Activated T-helper 2 cell treated with anti-CD3 and anti-CD28 coated beads, Interferon-gamma antibody, Interleukin-2, Interleukin-4, amounts not matched to agents 10 μg/mL and 5 μg/mL and 100 μg/mL, durations not matched to agents 14 hours and 24 hours and 36 hours (primary cell): ENCODE results near the gene MTHFR. TPM values are rescaled to one million over a fixed set of nuclear protein-coding genes. Genes with fewer than 3 reads are reported as not detected.

Experiments
- DNase-seq: peaks from one replicate; pipeline ENCODE4 v3.0.0; 2021; ENCODE audit warnings: low spot score
- H3K27ac Mint-ChIP-seq: one replicate; pipeline ENCODE4 v1.8.0; 2021; ENCODE audit warnings: mixed read lengths
- H3K27me3 Mint-ChIP-seq: one replicate; pipeline ENCODE4 v1.8.0; 2021; ENCODE audit warnings: low read depth, mixed read lengths
- H3K36me3 Mint-ChIP-seq: one replicate; pipeline ENCODE4 v1.8.0; 2021; ENCODE audit warnings: low read depth, mixed read lengths
- H3K4me1 Mint-ChIP-seq: one replicate; pipeline ENCODE4 v1.8.0; 2021; ENCODE audit warnings: low read depth, mixed read lengths
- H3K4me3 Mint-ChIP-seq: one replicate; pipeline ENCODE4 v1.8.0; 2021; ENCODE audit warnings: low read depth, mild to moderate bottlenecking, moderate library complexity, mixed read lengths
- H3K9me3 Mint-ChIP-seq: one replicate; pipeline ENCODE4 v1.8.0; 2021; ENCODE audit warnings: mixed read lengths
- intact Hi-C: fragments of 100-400 bp; cut with micrococcal nuclease; formaldehyde crosslinking; loops from one replicate; pipeline ENCODE4 v1.15.1; 2023
- total RNA-seq: library from RNA; stranded (reverse); gene quantifications from 2 replicates; pipeline ENCODE4 v1.2.3, GENCODE V29; 2022

The MTHFR gene
- total RNA-seq, 1 donor from 2014 or later = 18.8 TPM

DNA sequence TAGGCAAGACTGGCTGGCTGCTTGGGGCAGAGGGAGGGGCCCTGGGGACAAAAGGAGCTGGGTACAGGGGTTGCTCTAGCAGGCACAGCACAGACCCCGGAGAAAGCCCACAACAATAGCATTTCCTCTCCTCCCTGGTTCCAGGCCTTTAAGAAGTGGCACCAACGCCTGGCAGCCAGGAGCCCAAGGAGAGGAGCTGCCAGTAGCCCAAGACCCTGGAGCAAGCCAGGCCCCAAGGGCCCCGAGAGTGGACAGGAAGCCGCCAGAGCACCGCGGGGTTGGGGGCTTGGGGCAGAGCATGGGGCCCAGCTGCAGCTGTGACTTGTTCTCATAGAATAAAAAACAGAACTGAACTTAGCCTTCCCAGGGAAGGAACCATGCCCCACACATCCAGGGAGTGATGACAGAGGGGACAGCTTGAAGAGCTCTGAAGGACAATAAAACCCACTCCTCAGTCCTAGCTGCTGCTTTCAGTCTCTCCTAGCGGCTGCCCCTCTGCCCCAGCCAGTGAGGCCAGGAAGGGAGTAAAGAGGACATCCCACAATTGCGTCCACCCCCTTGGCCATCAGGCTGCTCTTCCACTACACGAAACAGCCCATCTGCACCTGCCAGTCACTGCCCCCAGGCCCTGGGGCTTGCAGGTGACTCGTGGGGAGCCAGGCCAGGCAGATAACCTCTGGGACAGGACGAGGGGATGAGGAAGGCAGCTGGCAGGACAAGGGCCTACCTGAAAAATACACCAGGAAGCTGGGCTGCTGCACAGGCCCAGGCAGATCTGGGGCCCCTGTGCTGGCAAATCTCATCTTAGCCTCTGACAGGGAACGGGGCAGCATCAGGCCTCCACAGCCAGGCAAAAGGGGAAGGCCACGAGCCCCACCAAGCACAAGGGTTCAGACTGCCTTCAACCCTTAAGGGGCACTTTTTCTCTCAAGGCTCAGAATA, 16.4 kb downstream of the MTHFR start:
- no peaks in the 10 kb centered on the region for H3K9me3 Mint-ChIP-seq
- intact Hi-C loops = no loop called here
- peaks cover 3% of the 10 kb centered on the region for H3K4me1 Mint-ChIP-seq
- no peak overlapping the region for H3K4me3 Mint-ChIP-seq
- no peak for DNase-seq
- H3K36me3 Mint-ChIP-seq = peaks cover 13% of the 10 kb centered on the region
- H3K27me3 Mint-ChIP-seq = no peaks in the 10 kb centered on the region
- no peak overlapping the region for H3K27ac Mint-ChIP-seq

DNA sequence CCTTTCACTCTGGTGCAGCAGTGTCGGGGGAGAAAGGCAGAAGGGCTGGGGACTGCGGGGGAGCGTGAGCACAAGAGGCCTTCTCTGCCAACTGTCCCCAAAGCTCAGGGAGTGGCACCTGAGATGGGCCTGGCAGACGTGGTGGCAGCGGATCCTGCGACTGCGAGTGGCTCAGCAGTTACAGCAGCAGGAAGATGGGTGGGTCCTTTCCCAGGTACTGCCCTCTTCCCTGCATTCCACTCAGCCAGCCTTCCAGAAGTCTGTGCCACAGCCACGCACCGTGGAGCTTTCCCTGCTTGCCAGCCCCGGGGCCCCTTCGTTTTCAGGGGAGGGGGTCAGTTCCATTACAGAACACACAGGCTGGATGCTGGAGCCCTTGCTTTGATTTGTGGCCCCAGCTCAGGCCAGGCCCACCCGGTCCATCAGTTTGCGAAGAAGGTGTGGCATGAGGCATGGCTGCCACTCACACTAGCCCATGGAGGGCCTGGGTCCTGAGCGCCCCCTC, 17.2 kb downstream of the MTHFR start:
- Mint-ChIP-seq H3K27me3 (no peaks in the 10 kb centered on the region), H3K9me3 (no peaks in the 10 kb centered on the region), H3K27ac (no peak overlapping the region), H3K4me1 (peaks cover 3% of the 10 kb centered on the region), H3K36me3 (peaks cover 11% of the 10 kb centered on the region), H3K4me3 (no peak overlapping the region)
- intact Hi-C loops = no loop called here
- no peak for DNase-seq

DNA sequence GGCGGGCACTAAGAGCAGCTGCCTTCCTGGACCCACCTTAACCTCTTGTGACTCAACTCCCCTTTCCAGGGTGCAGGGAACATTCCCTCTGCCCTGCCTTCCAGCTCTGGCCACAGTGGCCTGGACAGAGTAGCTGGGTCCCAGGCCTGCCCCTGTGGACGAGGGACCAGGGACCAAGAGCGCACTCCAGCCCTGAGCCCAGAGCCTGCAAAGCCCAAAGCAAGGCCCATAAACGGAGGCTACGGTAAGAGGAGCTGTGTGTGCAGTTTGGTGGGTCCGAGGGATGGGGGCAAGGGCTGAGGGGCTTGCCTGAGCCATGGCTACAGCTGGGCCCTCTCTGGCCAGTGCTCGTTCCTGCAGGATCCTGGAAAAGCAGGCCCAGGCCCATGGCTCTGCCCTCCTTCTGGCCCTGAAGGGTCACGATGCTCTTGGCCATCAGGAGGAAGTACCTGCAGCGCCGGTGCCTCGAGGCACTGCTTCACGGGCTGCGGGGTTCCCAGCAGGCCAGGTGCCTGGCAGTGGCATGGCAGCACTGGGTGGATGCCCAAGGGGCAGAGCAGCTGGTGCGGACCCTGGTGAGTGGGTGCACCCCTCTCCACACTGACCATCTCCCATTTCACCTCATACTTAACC, 17.8 kb downstream of the MTHFR start:
- Mint-ChIP-seq H3K36me3 (peaks cover 11% of the 10 kb centered on the region), H3K27ac (no peak overlapping the region), H3K27me3 (no peaks in the 10 kb centered on the region), H3K4me1 (peaks cover 3% of the 10 kb centered on the region), H3K9me3 (no peaks in the 10 kb centered on the region), H3K4me3 (no peak overlapping the region)
- intact Hi-C loops = no loop called here
- no peak for DNase-seq

DNA sequence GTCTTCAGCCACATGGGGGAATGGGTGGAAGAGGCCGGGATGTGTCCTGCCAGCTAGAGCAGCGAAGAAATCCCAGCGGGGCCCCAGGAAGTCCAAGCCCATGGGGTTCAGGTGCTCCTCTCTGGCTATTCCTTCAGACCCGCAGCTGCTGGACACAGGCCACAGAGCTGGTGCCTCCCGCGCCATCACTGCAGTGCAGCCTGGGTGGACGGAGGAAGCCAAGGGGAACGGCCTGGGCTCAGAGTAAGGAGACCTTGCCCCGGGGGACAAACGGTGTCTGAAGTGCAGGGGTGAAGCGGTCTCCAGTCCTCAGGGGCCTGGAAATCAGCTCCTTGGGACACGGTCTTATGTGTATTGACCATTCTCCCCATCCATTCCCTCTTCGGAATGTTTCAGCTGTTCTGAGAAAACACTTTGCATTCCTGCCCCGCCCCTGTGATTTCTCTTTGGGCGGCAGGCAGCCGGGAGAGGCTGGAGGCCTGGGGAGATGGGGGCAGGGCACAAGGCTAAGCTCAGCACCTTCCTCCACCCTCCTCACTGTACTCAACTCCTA, 18.4 kb downstream of the MTHFR start:
- H3K27ac Mint-ChIP-seq = no peak overlapping the region

DNA sequence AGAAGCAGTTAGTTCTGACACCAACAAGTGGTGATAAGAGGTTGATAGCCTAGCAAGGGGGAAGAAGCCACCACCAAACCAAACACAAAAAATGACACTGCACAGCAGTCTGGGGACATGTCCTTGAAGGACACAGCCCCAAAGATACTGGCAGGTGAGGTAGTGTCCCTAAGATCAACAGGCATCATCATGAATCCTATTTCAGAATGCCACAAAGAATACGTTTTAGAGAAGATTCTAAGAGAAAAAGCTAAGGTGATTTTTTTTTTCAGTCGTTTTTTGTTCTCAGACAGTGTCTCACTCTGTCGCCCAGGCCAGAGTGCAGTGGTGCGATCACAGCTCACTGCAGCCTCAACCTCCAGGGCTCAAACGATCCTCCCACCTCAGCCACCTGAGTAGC, 19.6 kb downstream of the MTHFR start:
- Mint-ChIP-seq H3K27me3 (no peaks in the 10 kb centered on the region), H3K9me3 (no peaks in the 10 kb centered on the region), H3K4me1 (peaks cover 3% of the 10 kb centered on the region), H3K36me3 (peaks cover 6% of the 10 kb centered on the region), H3K27ac (no peak overlapping the region), H3K4me3 (no peak overlapping the region)
- intact Hi-C loops = no loop called here
- no peak for DNase-seq

More for the DNA sequence above, 18.4 kb downstream of the MTHFR start:
- Mint-ChIP-seq H3K4me1 (peaks cover 3% of the 10 kb centered on the region), H3K9me3 (no peaks in the 10 kb centered on the region), H3K36me3 (peaks cover 9% of the 10 kb centered on the region), H3K27me3 (no peaks in the 10 kb centered on the region), H3K4me3 (no peak overlapping the region)
- intact Hi-C loops = no loop called here
- DNase-seq = no peak

DNA sequence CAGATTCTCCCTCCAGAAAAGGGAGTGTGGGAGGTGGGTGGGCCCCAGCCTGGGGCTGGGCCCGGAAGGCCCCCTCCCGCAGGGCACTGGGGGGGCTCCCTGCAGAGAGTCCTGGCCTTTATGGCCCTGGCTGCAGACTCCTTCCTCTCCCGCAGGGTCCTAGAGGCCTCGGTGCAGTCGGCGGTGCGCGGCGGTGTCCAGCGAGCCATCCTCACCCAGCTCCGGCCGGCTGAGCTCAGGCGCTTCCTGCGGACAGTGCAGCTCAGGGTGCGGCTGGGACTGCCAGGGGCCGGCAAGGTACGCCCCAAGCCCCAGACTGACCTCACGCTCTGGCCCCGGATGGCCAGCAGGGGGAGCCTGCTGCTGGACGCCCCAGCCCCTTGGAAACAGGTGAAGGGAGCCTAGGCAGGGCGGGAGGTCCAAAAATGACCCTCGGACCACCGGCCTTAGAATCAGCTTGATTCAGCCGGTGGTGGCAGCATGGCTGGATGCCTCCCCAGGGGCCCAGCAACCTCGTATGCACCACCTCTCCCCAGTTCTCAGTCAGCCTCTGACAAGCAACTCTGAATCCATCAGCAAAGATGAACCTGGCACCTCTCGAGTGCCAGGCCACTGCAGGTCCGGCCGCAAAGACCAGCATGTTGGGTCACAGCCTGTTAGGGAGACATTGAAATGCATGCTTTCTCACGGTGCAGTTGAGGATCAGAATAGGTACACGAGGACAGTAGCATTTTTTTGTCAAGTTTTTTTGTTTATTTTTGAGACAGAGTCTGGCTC, 20.6 kb downstream of the MTHFR start:
- no peaks in the 10 kb centered on the region for H3K9me3 Mint-ChIP-seq
- H3K27ac Mint-ChIP-seq = no peak overlapping the region
- no peaks in the 10 kb centered on the region for H3K27me3 Mint-ChIP-seq
- DNase-seq = peak; percentile 30
- intact Hi-C loops = no loop called here
- no peak overlapping the region for H3K4me3 Mint-ChIP-seq
- no peaks in the 10 kb centered on the region for H3K36me3 Mint-ChIP-seq
- H3K4me1 Mint-ChIP-seq = peaks cover 3% of the 10 kb centered on the region

DNA sequence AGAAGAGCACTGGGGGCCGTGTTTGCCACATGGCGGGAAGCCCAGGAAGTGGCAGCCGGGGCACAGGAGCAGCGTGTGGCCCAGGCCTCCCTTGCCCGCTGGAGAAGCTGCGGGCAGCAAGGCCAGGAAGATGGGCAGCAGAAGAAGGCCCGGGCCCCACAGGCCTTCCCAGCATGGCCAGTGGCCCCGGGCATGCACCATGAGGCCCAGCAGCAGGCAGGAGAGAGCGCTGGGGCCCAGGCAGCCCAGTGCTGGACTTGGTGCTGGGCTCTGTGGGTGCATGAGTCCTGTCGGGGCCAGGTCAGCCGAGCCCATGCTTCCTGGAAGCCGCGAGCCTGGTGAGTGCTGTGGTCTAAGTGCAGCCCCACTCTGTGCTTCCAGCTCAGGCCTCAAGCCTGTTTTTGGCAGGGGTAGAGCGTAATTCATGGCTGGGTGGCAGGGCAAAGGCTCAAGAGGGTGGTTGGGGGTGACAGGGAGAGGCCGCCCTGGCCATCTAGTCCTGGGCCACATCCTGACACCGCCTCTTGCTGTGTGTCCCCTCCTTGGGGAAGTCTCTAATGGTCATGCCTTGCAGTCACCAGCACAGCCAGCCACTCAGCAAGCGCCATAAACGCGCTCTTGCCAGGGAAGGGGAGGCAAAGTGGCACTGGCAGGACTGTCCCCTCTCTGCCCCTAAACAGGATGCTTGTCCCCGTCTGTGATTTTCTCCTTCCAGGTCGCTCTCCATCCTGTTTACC, 21.3 kb downstream of the MTHFR start:
- no peak overlapping the region for H3K27ac Mint-ChIP-seq
- H3K4me1 Mint-ChIP-seq = peaks cover 3% of the 10 kb centered on the region
- DNase-seq = no peak
- no peaks in the 10 kb centered on the region for H3K9me3 Mint-ChIP-seq
- H3K4me3 Mint-ChIP-seq = no peak overlapping the region
- no peaks in the 10 kb centered on the region for H3K27me3 Mint-ChIP-seq
- H3K36me3 Mint-ChIP-seq = no peaks in the 10 kb centered on the region
- intact Hi-C loops = no loop called here

DNA sequence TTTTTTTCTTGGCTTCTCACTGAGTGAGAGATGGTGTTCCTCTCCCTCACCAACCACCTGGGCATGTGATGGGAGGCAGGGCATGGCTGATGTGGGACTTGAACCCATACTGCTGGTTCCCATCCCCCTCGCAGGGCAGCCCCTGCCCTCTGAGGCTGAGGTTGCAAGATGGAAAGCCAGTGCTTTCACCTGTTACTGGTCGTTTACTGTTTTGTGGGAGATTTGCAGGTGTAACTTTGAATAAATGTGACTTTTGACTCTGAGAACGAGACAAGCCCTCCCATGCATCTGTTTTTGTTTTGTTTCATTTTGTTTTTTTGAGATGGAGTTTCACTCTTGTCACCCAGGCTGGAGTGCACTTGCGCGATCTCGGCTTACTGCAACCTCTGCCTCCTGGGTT, 22.2 kb downstream of the MTHFR start:
- Mint-ChIP-seq H3K4me1 (peaks cover 3% of the 10 kb centered on the region), H3K27ac (no peak overlapping the region), H3K4me3 (no peak overlapping the region), H3K36me3 (no peaks in the 10 kb centered on the region), H3K9me3 (no peaks in the 10 kb centered on the region), H3K27me3 (no peaks in the 10 kb centered on the region)
- intact Hi-C loops = no loop called here
- DNase-seq = no peak

DNA sequence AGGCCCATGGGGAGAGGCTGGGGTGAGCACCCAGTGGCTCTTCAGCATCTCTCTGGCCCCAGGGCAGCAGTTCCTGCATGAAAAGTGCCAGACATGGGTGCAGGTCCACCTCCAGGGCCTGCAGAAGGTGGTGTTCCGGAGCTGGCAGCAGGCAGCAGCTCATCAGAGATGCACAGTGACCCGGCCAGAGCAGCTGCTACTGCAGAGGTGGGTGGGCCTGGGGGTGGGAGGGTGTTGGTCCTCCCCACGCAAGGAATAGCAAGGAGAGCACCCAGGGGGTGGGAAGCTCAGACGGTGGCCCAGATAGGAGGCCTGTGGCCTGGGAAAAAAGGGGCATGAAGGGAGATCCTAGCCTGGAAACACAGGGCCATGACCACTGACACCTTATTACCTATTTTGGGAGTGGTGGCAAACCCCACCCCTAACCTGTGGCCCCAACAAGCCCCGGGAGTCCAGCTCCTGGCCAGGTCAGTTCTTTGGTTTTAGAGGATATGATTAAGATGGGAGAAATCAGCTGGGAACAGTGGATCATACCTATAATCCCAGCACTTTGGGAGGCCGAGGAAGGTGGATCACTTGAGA, 23.5 kb downstream of the MTHFR start:
- H3K27ac Mint-ChIP-seq = no peak overlapping the region
- H3K4me3 Mint-ChIP-seq = no peak overlapping the region
- DNase-seq = no peak
- peaks cover 3% of the 10 kb centered on the region for H3K4me1 Mint-ChIP-seq
- H3K9me3 Mint-ChIP-seq = no peaks in the 10 kb centered on the region
- intact Hi-C loops = no loop called here
- no peaks in the 10 kb centered on the region for H3K36me3 Mint-ChIP-seq
- H3K27me3 Mint-ChIP-seq = no peaks in the 10 kb centered on the region

DNA sequence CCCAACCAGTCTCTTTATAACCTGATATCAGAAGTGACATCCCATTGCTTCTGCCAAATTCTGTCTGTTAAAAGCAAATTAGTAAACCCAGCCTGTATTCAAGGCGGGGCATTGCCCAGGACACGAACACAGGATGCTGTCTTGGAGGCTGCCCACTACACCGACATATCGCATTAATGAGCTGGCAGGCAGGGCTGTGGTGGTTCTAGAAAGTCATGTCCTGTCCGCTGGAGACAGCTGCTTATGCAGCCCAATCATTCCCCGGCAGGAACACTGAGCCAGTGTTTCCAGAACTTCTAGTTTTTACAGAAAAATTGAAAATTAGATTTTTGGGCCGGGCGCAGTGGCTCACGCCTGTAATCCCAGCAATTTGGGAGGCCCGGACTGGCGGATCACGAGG, 24.5 kb downstream of the MTHFR start:
- Mint-ChIP-seq H3K27me3 (no peaks in the 10 kb centered on the region), H3K27ac (no peak overlapping the region), H3K36me3 (no peaks in the 10 kb centered on the region), H3K4me3 (no peak overlapping the region), H3K9me3 (no peaks in the 10 kb centered on the region), H3K4me1 (peaks cover 3% of the 10 kb centered on the region)
- DNase-seq = no peak
- intact Hi-C loops = no loop called here

DNA sequence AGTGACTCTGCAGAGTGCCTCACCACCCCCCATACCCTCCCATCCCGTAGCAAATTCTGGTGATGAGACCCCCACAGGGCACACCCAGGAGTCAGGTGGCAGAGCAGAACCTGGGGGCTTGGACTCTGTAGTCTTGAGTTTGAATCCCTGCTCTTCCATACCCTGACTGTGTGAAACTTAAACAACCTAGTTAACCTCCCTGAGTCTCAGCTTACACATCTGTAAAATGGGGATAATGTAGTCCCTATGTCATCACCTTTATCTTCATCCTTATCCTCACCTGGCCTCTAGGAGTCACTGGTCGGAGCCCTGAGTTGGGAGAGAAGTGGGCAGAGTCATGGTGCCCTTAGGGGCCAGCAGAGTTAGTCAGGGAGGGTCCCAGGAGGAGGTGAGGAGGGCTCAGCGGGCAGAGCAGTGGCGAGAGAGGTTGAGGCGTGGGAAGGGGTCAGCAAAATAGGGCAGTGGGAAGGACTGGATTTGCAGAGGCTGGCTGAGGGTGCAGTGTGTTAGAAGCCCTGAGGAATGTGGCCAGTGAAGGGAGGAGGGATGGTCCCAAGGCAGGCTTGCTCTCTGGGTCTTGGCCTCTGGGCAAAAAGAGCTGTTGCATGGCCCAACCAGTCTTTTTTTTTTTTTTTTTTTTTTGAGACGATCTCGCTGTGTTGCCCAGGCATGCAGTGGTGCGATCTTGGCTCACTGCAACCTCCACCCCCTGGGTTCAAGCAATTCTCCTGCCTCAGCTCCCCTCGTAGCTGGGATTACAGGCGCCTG, 25.2 kb downstream of the MTHFR start:
- H3K27me3 Mint-ChIP-seq = no peaks in the 10 kb centered on the region
- intact Hi-C loops = no loop called here
- no peak for DNase-seq

More for the DNA sequence above, 25.2 kb downstream of the MTHFR start:
- no peaks in the 10 kb centered on the region for H3K9me3 Mint-ChIP-seq
- H3K4me3 Mint-ChIP-seq = no peak overlapping the region
- H3K27ac Mint-ChIP-seq = no peak overlapping the region
- H3K36me3 Mint-ChIP-seq = no peaks in the 10 kb centered on the region
- peaks cover 3% of the 10 kb centered on the region for H3K4me1 Mint-ChIP-seq
